ENCODE results near the gene KIF26A. TPM values are rescaled to one million over a fixed set of nuclear protein-coding genes. Genes with fewer than 3 reads are reported as not detected.

The KIF26A gene
- total and polyA plus RNA-seq, 2 of the 13 experiments (the other 11 are each of a cell fraction or from before 2014, with no cell fraction given): not detected

DNA sequence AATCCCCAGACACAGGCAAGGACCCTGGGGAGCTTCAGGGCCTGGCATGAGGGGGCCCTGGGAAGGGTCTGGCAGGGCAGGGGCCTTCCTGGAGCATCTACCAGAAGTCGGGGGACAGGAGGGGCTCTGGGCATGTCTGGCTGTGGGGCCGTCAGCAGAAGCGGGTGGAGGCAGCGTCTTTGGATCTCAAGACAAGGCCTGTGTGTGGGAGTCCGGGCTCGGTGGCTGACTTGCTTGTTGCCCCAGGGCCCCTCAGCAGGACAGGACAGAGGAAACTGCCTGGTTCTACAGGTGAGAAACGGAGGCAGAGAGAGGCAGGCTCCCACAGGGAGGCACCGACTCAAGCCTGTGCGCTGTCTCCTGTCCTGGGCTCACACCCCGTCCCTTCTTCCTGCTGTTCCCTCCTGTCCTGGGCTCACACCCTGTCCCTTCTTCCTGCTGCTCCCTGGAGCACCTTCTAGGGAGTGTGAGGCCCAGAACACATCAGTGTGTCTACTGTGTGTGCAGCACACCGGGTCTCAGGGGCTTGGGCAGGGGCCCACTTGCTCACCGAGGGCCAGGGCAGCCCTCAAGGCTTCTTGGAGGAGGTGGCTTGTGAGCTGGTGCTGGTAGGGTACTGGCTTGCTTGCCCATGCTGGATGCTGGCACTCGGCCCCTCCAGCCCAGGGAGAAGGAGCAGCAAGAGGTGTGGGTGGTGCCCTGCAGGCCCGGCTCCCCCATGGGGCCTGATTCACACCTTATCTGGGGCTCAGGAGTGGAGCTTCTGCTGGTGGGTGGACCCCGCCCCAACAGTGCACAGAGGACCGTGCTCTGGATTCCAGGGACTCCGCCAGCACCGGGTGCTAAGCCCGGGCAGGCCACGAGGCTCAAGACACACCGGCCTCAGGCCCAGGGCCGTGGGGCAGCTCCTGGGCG is 38.0 kb upstream of the KIF26A start (continued):
- no peak for TF ChIP-seq YEATS4 (CRISPR knock-in tag; IDR thresholded peaks at IDR 0.05; ENCODE audit: borderline replicate concordance)
- TF ChIP-seq MYC (CRISPR knock-in tag; IDR thresholded peaks at IDR 0.05; ENCODE audit: borderline replicate concordance): no peak
- no peak for TF ChIP-seq ELF4 (CRISPR knock-in tag; IDR thresholded peaks at IDR 0.05; ENCODE audit: borderline replicate concordance)
- TF ChIP-seq, protein P1, sequence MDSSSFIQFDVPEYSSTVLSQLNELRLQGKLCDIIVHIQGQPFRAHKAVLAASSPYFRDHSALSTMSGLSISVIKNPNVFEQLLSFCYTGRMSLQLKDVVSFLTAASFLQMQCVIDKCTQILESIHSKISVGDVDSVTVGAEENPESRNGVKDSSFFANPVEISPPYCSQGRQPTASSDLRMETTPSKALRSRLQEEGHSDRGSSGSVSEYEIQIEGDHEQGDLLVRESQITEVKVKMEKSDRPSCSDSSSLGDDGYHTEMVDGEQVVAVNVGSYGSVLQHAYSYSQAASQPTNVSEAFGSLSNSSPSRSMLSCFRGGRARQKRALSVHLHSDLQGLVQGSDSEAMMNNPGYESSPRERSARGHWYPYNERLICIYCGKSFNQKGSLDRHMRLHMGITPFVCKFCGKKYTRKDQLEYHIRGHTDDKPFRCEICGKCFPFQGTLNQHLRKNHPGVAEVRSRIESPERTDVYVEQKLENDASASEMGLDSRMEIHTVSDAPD (CRISPR knock-in tag; IDR thresholded peaks at IDR 0.05): no peak

DNA sequence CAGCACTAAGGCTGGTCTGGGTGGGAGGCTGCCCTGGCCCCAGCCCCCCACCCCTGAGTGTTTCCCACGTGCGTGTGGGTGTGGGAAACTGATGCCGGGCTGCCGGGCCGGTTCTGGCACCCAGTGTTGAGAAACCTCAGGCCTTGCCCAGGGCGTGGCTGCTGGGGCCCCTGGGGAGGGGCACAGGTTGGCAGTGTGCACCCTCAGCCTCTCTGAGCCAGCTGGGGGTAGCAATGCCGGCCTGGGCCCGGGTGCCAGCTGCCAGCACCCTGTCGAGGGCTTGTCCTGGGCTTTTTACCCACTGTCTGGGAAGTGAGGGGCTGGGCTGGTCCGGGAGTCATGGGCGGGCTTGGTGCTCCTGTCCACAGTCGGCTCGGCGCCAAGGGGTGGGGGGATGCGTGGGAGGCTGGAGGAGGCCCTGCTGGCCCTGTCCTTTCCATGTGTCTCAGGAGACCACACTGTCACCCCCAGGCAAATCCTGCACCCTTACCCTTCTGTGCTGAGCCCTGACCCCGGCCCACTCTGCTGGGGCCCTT is 37.2 kb upstream of the KIF26A start:
- H3K27ac ChIP-seq (ENCODE audit: extremely low read length, insufficient read depth, low read length): no peak overlapping the region
- H3K9me3 ChIP-seq (ENCODE audit: low read length): no peaks in the 10 kb centered on the region
- no peak for ATAC-seq
- no peaks in the 10 kb centered on the region for H4K20me1 ChIP-seq (ENCODE audit: insufficient read depth, low read length)
- no TSS peak for BruUV-seq (replicated peaks)
- no peaks in the 10 kb centered on the region for H3K36me3 ChIP-seq (replicated peaks in 1 of 2; ENCODE audit: control insufficient read depth in 1 of 2, insufficient read depth in 2 of 2, low read length in 2 of 2)
- no peak for FAIRE-seq
- no peak for DNase-seq (ENCODE audit: low spot score)
- H3K79me2 ChIP-seq (ENCODE audit: insufficient read depth, low read length): no peaks in the 10 kb centered on the region
- ChIA-PET CTCF (ENCODE audit: low intra/inter-chr PET ratio, low total read pairs) (no interaction called here), POLR2A (no interaction called here)
- intact Hi-C loops (cut with micrococcal nuclease; ENCODE audit: unreplicated experiment): no loop called here
- H3K27me3 ChIP-seq (ENCODE audit: control insufficient read depth in 1 of 2, insufficient read depth in 2 of 2, low read length in 2 of 2): peaks cover 10 to 48% of the 10 kb centered on the region in 2 experiments
- no peak overlapping the region for H3K9ac ChIP-seq (ENCODE audit: insufficient read depth, low read depth, low read length)
- no peak overlapping the region for H2AFZ ChIP-seq (ENCODE audit: low read length)
- TF ChIP-seq TEAD2 (CRISPR knock-in tag; IDR thresholded peaks at IDR 0.05) (no peak), ZNF761 (CRISPR knock-in tag; conservative IDR thresholded peaks at IDR 0.05) (no peak), FOSL2 (CRISPR knock-in tag; IDR thresholded peaks at IDR 0.05) (no peak), CBFB (CRISPR knock-in tag; IDR thresholded peaks at IDR 0.05) (no peak)
- TF ChIP-seq, protein P2, sequence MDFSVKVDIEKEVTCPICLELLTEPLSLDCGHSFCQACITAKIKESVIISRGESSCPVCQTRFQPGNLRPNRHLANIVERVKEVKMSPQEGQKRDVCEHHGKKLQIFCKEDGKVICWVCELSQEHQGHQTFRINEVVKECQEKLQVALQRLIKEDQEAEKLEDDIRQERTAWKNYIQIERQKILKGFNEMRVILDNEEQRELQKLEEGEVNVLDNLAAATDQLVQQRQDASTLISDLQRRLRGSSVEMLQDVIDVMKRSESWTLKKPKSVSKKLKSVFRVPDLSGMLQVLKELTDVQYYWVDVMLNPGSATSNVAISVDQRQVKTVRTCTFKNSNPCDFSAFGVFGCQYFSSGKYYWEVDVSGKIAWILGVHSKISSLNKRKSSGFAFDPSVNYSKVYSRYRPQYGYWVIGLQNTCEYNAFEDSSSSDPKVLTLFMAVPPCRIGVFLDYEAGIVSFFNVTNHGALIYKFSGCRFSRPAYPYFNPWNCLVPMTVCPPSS (IDR thresholded peaks at IDR 0.05): no peak
- TF ChIP-seq, protein P3, sequence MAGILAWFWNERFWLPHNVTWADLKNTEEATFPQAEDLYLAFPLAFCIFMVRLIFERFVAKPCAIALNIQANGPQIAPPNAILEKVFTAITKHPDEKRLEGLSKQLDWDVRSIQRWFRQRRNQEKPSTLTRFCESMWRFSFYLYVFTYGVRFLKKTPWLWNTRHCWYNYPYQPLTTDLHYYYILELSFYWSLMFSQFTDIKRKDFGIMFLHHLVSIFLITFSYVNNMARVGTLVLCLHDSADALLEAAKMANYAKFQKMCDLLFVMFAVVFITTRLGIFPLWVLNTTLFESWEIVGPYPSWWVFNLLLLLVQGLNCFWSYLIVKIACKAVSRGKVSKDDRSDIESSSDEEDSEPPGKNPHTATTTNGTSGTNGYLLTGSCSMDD (CRISPR knock-in tag; IDR thresholded peaks at IDR 0.05): no peak
- in situ Hi-C loops (cut with HindIII; ENCODE audit: extremely low pct_ligation_motif_present, low pct_unique_long_range_greater_than_20kb): no loop called here
- no peak overlapping the region for H3K4me2 ChIP-seq (ENCODE audit: low read depth, low read length)
- 0% methylated on average over 7 of the region's 16 CpGs for WGBS (ENCODE audit: low lambda C conversion rate)
- H3K4me1 ChIP-seq (ENCODE audit: insufficient read depth, low read length): no peaks in the 10 kb centered on the region
- no peak overlapping the region for H3K4me3 ChIP-seq (replicated peaks in 1 of 3; ENCODE audit: insufficient read depth in 1 of 3, low read depth in 2 of 3, low read length in 3 of 3)

Measured in HepG2 (cell line).